ENCODE data around the gene ST8SIA4.

Gene ST8SIA4

GRCh38 chr5:100855295-100855694 lies 47.8 kb downstream of the ST8SIA4 start:
- Histone ChIP-seq H3K4me3 (ENCODE audit: insufficient read length, low read depth) (no peak overlapping the region), H3K36me3 (ENCODE audit: insufficient read depth, insufficient read length, low read length) (no peaks in the 10 kb centered on the region), H3K9ac (ENCODE audit: insufficient read length, low read depth) (no peak overlapping the region), H3K4me1 (ENCODE audit: insufficient read depth, insufficient read length) (no peaks in the 10 kb centered on the region), H3K27me3 (ENCODE audit: insufficient read depth, insufficient read length) (no peaks in the 10 kb centered on the region), H3K9me3 (ENCODE audit: insufficient read depth, low read length) (no peaks in the 10 kb centered on the region)
- DNase-seq (ENCODE audit: low read depth, low spot score) = no peak
- TF ChIP-seq YY1 (IDR thresholded peaks at IDR 0.05; ENCODE audit: insufficient read depth, insufficient read length) (no peak), SUZ12 (IDR thresholded peaks at IDR 0.05; ENCODE audit: extremely low read depth, insufficient read depth, insufficient read length) (no peak), ZNF274 (IDR thresholded peaks at IDR 0.05; ENCODE audit: low read depth, low read length) (no peak)

- H3K9ac ChIP-seq (ENCODE audit: insufficient read length, low read depth) = no peak overlapping the region
Observed at GRCh38 chr5:100854591-100854990, 48.5 kb downstream of the ST8SIA4 start.

GRCh38 chr5:100853582-100853981 lies 49.5 kb downstream of the ST8SIA4 start:
- Histone ChIP-seq H3K9ac (ENCODE audit: insufficient read length, low read depth) (no peak overlapping the region), H3K36me3 (ENCODE audit: insufficient read depth, insufficient read length, low read length) (no peaks in the 10 kb centered on the region), H3K9me3 (ENCODE audit: insufficient read depth, low read length) (no peaks in the 10 kb centered on the region), H3K4me1 (ENCODE audit: insufficient read depth, insufficient read length) (no peaks in the 10 kb centered on the region), H3K27me3 (ENCODE audit: insufficient read depth, insufficient read length) (no peaks in the 10 kb centered on the region), H3K4me3 (ENCODE audit: insufficient read length, low read depth) (no peak overlapping the region)
- no peak for DNase-seq (ENCODE audit: low read depth, low spot score)
- TF ChIP-seq SUZ12 (IDR thresholded peaks at IDR 0.05; ENCODE audit: extremely low read depth, insufficient read depth, insufficient read length) (no peak), YY1 (IDR thresholded peaks at IDR 0.05; ENCODE audit: insufficient read depth, insufficient read length) (no peak), ZNF274 (IDR thresholded peaks at IDR 0.05; ENCODE audit: low read depth, low read length) (no peak)

More at GRCh38 chr5:100854591-100854990, 48.5 kb downstream of the ST8SIA4 start:
- Histone ChIP-seq H3K4me1 (ENCODE audit: insufficient read depth, insufficient read length) (no peaks in the 10 kb centered on the region), H3K4me3 (ENCODE audit: insufficient read length, low read depth) (no peak overlapping the region), H3K36me3 (ENCODE audit: insufficient read depth, insufficient read length, low read length) (no peaks in the 10 kb centered on the region), H3K27me3 (ENCODE audit: insufficient read depth, insufficient read length) (no peaks in the 10 kb centered on the region), H3K9me3 (ENCODE audit: insufficient read depth, low read length) (no peaks in the 10 kb centered on the region)
- DNase-seq (ENCODE audit: low read depth, low spot score) = no peak
- TF ChIP-seq YY1 (IDR thresholded peaks at IDR 0.05; ENCODE audit: insufficient read depth, insufficient read length) (no peak), SUZ12 (IDR thresholded peaks at IDR 0.05; ENCODE audit: extremely low read depth, insufficient read depth, insufficient read length) (no peak), ZNF274 (IDR thresholded peaks at IDR 0.05; ENCODE audit: low read depth, low read length) (no peak)

GRCh38 chr5:100852988-100853449 lies 50.1 kb downstream of the ST8SIA4 start:
- Histone ChIP-seq H3K9me3 (ENCODE audit: insufficient read depth, low read length) (no peaks in the 10 kb centered on the region), H3K27me3 (ENCODE audit: insufficient read depth, insufficient read length) (no peaks in the 10 kb centered on the region), H3K4me1 (ENCODE audit: insufficient read depth, insufficient read length) (no peaks in the 10 kb centered on the region), H3K4me3 (ENCODE audit: insufficient read length, low read depth) (no peak overlapping the region), H3K9ac (ENCODE audit: insufficient read length, low read depth) (no peak overlapping the region), H3K36me3 (ENCODE audit: insufficient read depth, insufficient read length, low read length) (no peaks in the 10 kb centered on the region)
- no peak for DNase-seq (ENCODE audit: low read depth, low spot score)
- TF ChIP-seq ZNF274 (IDR thresholded peaks at IDR 0.05; ENCODE audit: low read depth, low read length) (no peak), YY1 (IDR thresholded peaks at IDR 0.05; ENCODE audit: insufficient read depth, insufficient read length) (no peak), SUZ12 (IDR thresholded peaks at IDR 0.05; ENCODE audit: extremely low read depth, insufficient read depth, insufficient read length) (no peak)

- no peaks in the 10 kb centered on the region for H3K4me1 ChIP-seq (ENCODE audit: insufficient read depth, insufficient read length)
- DNase-seq (ENCODE audit: low read depth, low spot score) = no peak
- H3K27me3 ChIP-seq (ENCODE audit: insufficient read depth, insufficient read length) = no peaks in the 10 kb centered on the region
- H3K9ac ChIP-seq (ENCODE audit: insufficient read length, low read depth) = no peak overlapping the region
- no peaks in the 10 kb centered on the region for H3K36me3 ChIP-seq (ENCODE audit: insufficient read depth, insufficient read length, low read length)
- no peak overlapping the region for H3K4me3 ChIP-seq (ENCODE audit: insufficient read length, low read depth)
- TF ChIP-seq YY1 (IDR thresholded peaks at IDR 0.05; ENCODE audit: insufficient read depth, insufficient read length) (no peak), ZNF274 (IDR thresholded peaks at IDR 0.05; ENCODE audit: low read depth, low read length) (no peak), SUZ12 (IDR thresholded peaks at IDR 0.05; ENCODE audit: extremely low read depth, insufficient read depth, insufficient read length) (no peak)
- no peaks in the 10 kb centered on the region for H3K9me3 ChIP-seq (ENCODE audit: insufficient read depth, low read length)
Observed at GRCh38 chr5:100852051-100852450, 51.0 kb downstream of the ST8SIA4 start.

- Histone ChIP-seq H3K9ac (ENCODE audit: insufficient read length, low read depth) (no peak overlapping the region), H3K36me3 (ENCODE audit: insufficient read depth, insufficient read length, low read length) (no peaks in the 10 kb centered on the region), H3K4me1 (ENCODE audit: insufficient read depth, insufficient read length) (no peaks in the 10 kb centered on the region), H3K27me3 (ENCODE audit: insufficient read depth, insufficient read length) (no peaks in the 10 kb centered on the region), H3K4me3 (ENCODE audit: insufficient read length, low read depth) (no peak overlapping the region), H3K9me3 (ENCODE audit: insufficient read depth, low read length) (no peaks in the 10 kb centered on the region)
- TF ChIP-seq YY1 (IDR thresholded peaks at IDR 0.05; ENCODE audit: insufficient read depth, insufficient read length) = no peak
- TF ChIP-seq ZNF274 (IDR thresholded peaks at IDR 0.05; ENCODE audit: low read depth, low read length) = no peak
- TF ChIP-seq SUZ12 (IDR thresholded peaks at IDR 0.05; ENCODE audit: extremely low read depth, insufficient read depth, insufficient read length) = no peak
- DNase-seq (ENCODE audit: low read depth, low spot score) = no peak
Observed at GRCh38 chr5:100846772-100847171, 56.3 kb downstream of the ST8SIA4 start.

- H3K9ac ChIP-seq (ENCODE audit: insufficient read length, low read depth) = no peak overlapping the region
- no peak for TF ChIP-seq ZNF274 (IDR thresholded peaks at IDR 0.05; ENCODE audit: low read depth, low read length)
- no peak for TF ChIP-seq SUZ12 (IDR thresholded peaks at IDR 0.05; ENCODE audit: extremely low read depth, insufficient read depth, insufficient read length)
- H3K9me3 ChIP-seq (ENCODE audit: insufficient read depth, low read length) = no peaks in the 10 kb centered on the region
- H3K36me3 ChIP-seq (ENCODE audit: insufficient read depth, insufficient read length, low read length) = no peaks in the 10 kb centered on the region
- no peaks in the 10 kb centered on the region for H3K27me3 ChIP-seq (ENCODE audit: insufficient read depth, insufficient read length)
- no peaks in the 10 kb centered on the region for H3K4me1 ChIP-seq (ENCODE audit: insufficient read depth, insufficient read length)
- no peak overlapping the region for H3K4me3 ChIP-seq (ENCODE audit: insufficient read length, low read depth)
- DNase-seq (ENCODE audit: low read depth, low spot score) = no peak
Observed at GRCh38 chr5:100842080-100842479, 61.0 kb downstream of the ST8SIA4 start.

Data from NT2/D1 (cell line).